ENCODE results near the gene CABLES1. TPM values are rescaled to one million over a fixed set of nuclear protein-coding genes. Genes with fewer than 3 reads are reported as not detected.

Gene CABLES1
- total and polyA plus RNA-seq, 2 of the 8 experiments (the other 6 are each of a cell fraction or from before 2014, with no cell fraction given), result 9.2 to 26.4 TPM

- Histone ChIP-seq H2BK20ac (ENCODE audit: low read length) (no peak overlapping the region), H2BK15ac (ENCODE audit: low read length) (no peak overlapping the region), H2BK120ac (replicated peaks; ENCODE audit: low read depth, low read length) (no peak overlapping the region), H3K23me2 (ENCODE audit: low read depth, low read length) (no peaks in the 10 kb centered on the region), H3K23ac (ENCODE audit: insufficient read length) (no peak overlapping the region), H2AK5ac (ENCODE audit: low read depth, low read length) (no peak overlapping the region; the same call in 1 of the 2 replicates), H3K79me1 (ENCODE audit: low read depth, low read length) (no peaks in the 10 kb centered on the region; the same call in 1 of the 2 replicates), H4K5ac (ENCODE audit: insufficient read length, low read depth, low read length) (no peak overlapping the region), H2AFZ (ENCODE audit: low read length) (no peak overlapping the region), H3K18ac (ENCODE audit: extremely low read depth, low read length) (no peak overlapping the region), H3K79me2 (ENCODE audit: control insufficient read depth in 1 of 2, insufficient read depth in 2 of 2, low read length in 2 of 2) (no peaks in the 10 kb centered on the region), H3K36me3 (ENCODE audit: control insufficient read depth in 2 of 4, insufficient read depth in 4 of 4, low read length in 3 of 4) (peaks cover 0 to 21% (median 10%) of the 10 kb centered on the region in 4 experiments; a peak in 6 of 8 replicates), H4K8ac (ENCODE audit: extremely low read depth, insufficient read depth, low read length) (no peak overlapping the region), H3K9ac (replicated peaks in 1 of 4; ENCODE audit: extremely low read depth in 1 of 4, low read depth in 3 of 4, low read length in 3 of 4) (no peak overlapping the region), H4K91ac (replicated peaks; ENCODE audit: insufficient read length, low read length) (no peak overlapping the region), H3K4ac (replicated peaks; ENCODE audit: insufficient read length, low read depth, low read length) (no peak overlapping the region), H4K20me1 (replicated peaks in 1 of 2; ENCODE audit: control insufficient read depth in 1 of 2, insufficient read depth in 2 of 2, low read length in 2 of 2) (no peaks in the 10 kb centered on the region), H3K56ac (replicated peaks; ENCODE audit: insufficient read length, low read depth, low read length) (no peak overlapping the region), H3K4me3 (ENCODE audit: extremely low read depth in 1 of 4, insufficient read depth in 2 of 4, low read depth in 3 of 4, low read length in 4 of 4) (no peak overlapping the region), H3K4me1 (replicated peaks in 1 of 4; ENCODE audit: control insufficient read depth in 3 of 4, insufficient read depth in 4 of 4, low read length in 3 of 4) (peaks cover 4 to 12% (median 8%) of the 10 kb centered on the region in 4 experiments), H2BK12ac (ENCODE audit: low read depth, low read length) (no peak overlapping the region), H3K27ac (ENCODE audit: low read depth, low read length) (no peak overlapping the region), H3K9me3 (ENCODE audit: insufficient read depth in 2 of 2, low read depth in 1 of 2, low read length in 1 of 2) (no peaks in the 10 kb centered on the region), H3K14ac (ENCODE audit: insufficient read length) (no peak overlapping the region), H2BK5ac (ENCODE audit: low read depth, low read length) (0 out of 2 replicates have a peak overlapping the region, but pooled peaks have one; percentile 3), H3K4me2 (ENCODE audit: insufficient read depth in 1 of 2, low read depth in 2 of 2, low read length in 2 of 2) (peak overlapping the region in 1 of 2 experiments; percentile 20; a peak in 1 of 4 replicates), H3K27me3 (replicated peaks in 1 of 4; ENCODE audit: control insufficient read depth in 3 of 4, extremely low read depth in 1 of 4, insufficient read depth in 3 of 4, low read length in 3 of 4) (no peaks in the 10 kb centered on the region)
- 62% methylated on average over 11 of the region's 11 CpGs; no CpG with 5 or more reads in 1 of the 2 experiments for WGBS, 2 experiments (ENCODE audit: extremely low coverage in 1 of 2, insufficient coverage in 1 of 2, insufficient read length in 1 of 2, insufficient replicate concordance in 2 of 2, low coverage in 1 of 2, low lambda C conversion rate in 2 of 2, missing lambda C conversion rate in 1 of 2)
- ChIA-PET CTCF (ENCODE audit: partially characterized antibody) (interaction anchor here (0.6 to 3.5 kb wide), 10 partner anchors 9 to 204 kb away, joined by 3 to 15 read pairs (median 4); no protein-coding TSS in a partner anchor), POLR2A (ENCODE audit: partially characterized antibody) (interaction anchor here (1.0 kb wide), 1 partner anchor 13 kb away, joined by 3 read pairs; no protein-coding TSS in a partner anchor)
- DNase-seq (ENCODE audit: low read depth in 1 of 2, low spot score in 2 of 2) (no peak), FAIRE-seq (no peak)
- TF ChIP-seq SIRT6 (IDR thresholded peaks at IDR 0.05; ENCODE audit: low read length) (no peak), ASH2L (IDR thresholded peaks at IDR 0.05; ENCODE audit: low read length) (no peak), SP4 (IDR thresholded peaks at IDR 0.05; ENCODE audit: low read length) (no peak), CHD2 (IDR thresholded peaks at IDR 0.05; ENCODE audit: low read length) (no peak), GABPA (IDR thresholded peaks at IDR 0.05; ENCODE audit: borderline replicate concordance, insufficient read depth, low read length) (no peak), RXRA (IDR thresholded peaks at IDR 0.05; ENCODE audit: insufficient read depth, low read depth, low read length) (no peak), ATF3 (IDR thresholded peaks at IDR 0.05; ENCODE audit: insufficient read depth, low read depth, low read length) (no peak), ATF2 (IDR thresholded peaks at IDR 0.05; ENCODE audit: low read length) (no peak), KDM1A (IDR thresholded peaks at IDR 0.05; ENCODE audit: borderline replicate concordance, low read length) (no peak), EP300 (IDR thresholded peaks at IDR 0.05; ENCODE audit: borderline replicate concordance in 1 of 2, low read depth in 2 of 2, low read length in 2 of 2) (no peak), NRF1 (IDR thresholded peaks at IDR 0.05; ENCODE audit: low read depth, low read length) (no peak), TEAD4 (IDR thresholded peaks at IDR 0.05; ENCODE audit: low read depth, low read length) (no peak)
Observed at GRCh38 chr18:23235860-23236259, 100.6 kb downstream of the CABLES1 start.
